GM12873 (cell line): ENCODE results near the gene ADK.

Experiments
- TF ChIP-seq, protein P1 (sequence below): IDR thresholded peaks from 2 replicates; pipeline ENCODE4 v1.5.1; 2012; ENCODE audit warnings: low read depth, mild to moderate bottlenecking, moderate library complexity, low read length, control low read depth; ENCODE audit not compliant: insufficient read depth; ENCODE audit errors: missing control alignments

The ADK gene

DNA sequence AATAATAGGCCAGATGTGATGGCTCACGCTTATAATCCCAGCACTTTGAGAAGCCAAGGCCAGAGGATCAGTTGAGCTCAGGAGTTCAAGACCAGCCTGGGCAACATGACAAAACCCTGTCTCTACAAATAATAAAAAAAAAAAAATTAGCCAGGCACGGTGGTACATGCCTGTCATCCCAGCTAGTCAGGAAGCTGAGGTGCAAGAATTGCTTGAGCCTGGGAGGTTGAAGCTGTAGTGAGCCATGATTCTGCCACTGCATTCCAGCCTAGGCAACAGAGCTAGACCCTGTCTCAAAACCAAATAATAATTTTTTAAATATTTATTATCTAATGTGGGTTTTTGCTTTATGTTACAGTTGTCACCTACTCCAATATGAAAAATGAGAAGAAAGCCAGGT is 178.9 kb downstream of the ADK start:
- TF ChIP-seq, protein P1, sequence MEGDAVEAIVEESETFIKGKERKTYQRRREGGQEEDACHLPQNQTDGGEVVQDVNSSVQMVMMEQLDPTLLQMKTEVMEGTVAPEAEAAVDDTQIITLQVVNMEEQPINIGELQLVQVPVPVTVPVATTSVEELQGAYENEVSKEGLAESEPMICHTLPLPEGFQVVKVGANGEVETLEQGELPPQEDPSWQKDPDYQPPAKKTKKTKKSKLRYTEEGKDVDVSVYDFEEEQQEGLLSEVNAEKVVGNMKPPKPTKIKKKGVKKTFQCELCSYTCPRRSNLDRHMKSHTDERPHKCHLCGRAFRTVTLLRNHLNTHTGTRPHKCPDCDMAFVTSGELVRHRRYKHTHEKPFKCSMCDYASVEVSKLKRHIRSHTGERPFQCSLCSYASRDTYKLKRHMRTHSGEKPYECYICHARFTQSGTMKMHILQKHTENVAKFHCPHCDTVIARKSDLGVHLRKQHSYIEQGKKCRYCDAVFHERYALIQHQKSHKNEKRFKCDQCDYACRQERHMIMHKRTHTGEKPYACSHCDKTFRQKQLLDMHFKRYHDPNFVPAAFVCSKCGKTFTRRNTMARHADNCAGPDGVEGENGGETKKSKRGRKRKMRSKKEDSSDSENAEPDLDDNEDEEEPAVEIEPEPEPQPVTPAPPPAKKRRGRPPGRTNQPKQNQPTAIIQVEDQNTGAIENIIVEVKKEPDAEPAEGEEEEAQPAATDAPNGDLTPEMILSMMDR, result no peak

DNA sequence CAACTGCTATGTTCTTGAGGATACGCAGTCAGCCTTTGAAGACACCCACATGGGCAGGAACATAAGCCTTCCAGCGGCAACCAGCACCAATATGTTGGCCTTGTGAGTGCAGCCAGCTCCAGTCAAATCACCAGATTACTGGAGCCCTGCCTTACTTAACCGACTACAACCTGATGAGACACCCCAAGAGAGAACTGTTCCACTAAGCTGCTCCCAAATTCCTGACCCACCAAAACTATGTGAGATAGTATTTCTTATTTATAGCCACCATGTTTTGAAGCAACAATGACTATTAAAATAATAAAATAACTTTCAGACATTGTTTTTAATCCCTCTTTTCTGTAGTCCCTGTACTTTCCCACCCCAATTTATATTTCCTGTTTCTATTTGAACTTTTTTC is 179.6 kb downstream of the ADK start:
- TF ChIP-seq, protein P1, result no peak

DNA sequence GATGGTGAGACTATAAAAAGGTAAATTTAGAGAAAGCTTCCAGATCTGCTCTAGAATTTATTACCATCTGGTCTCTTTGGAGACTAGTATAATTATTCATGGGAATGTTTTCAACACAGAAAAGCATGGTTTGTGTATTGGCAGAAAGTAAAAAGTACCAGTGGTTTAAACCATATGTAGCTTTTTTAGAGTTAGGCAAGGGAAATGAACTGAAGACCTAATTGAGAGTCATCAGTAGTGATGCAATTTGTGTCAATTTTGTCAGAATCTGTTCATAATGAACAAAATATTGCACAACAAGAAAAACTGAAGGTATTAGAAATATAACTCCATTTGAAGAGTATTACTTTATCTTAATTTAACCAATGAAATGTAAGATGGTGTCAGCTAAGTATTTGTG is 181.4 kb downstream of the ADK start:
- TF ChIP-seq, protein P1, result no peak

DNA sequence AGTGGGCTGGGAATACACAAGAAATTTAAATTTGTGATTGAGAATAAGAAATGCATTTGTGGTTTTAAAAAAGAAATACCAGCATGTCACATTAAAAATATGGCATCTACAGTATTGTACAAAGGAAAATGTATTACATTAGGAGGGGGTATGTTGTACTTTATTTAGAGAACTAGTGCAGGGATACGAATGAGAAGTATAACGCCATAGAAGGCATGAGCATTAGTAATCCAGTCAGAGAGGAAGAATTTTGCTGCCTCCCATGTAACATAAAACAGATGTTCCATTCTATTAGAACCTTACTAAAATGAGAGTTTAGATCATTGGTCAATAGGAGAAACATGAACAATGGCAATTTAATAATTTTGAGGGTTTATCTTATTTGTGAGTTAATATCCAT is 182.2 kb downstream of the ADK start:
- TF ChIP-seq, protein P1, result no peak

DNA sequence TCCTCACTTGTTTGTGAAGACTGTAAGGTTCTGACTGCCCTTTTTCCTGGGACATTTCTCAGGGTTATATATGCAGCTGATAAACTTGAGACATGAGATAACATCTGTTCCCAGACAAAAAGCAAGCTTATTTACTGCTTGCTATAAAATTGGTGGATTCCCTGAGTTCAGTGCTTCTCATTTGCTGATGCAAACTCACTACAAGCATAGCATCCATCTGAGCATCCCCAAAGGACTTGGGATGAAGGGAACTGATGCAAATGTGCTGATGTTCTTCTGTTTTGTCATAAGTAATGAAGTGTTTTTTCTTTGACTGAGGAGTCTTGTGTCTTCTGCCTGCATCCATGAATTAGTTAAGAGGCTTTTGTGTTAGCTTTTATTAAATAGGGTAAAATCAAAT is 183.2 kb downstream of the ADK start:
- TF ChIP-seq, protein P1, result no peak

DNA sequence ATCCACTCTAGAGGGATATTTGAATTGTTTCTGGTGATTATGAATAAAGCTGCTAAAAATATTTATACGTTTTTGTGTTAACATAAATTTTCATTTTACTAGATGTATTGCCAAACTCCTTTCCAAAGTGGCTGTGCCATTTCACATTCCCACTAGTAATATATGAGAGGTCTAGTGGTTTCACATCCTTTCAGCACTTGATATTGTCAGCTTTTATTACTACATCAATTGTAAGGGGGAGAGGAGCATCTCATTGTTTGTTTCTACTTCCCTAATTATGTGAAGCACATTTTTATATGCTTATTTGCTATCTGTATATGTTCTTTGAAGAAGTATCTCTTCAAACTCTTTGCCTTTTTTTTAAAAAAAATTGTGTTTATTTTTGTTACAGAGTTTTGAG is 184.5 kb downstream of the ADK start:
- TF ChIP-seq, protein P1, result no peak

DNA sequence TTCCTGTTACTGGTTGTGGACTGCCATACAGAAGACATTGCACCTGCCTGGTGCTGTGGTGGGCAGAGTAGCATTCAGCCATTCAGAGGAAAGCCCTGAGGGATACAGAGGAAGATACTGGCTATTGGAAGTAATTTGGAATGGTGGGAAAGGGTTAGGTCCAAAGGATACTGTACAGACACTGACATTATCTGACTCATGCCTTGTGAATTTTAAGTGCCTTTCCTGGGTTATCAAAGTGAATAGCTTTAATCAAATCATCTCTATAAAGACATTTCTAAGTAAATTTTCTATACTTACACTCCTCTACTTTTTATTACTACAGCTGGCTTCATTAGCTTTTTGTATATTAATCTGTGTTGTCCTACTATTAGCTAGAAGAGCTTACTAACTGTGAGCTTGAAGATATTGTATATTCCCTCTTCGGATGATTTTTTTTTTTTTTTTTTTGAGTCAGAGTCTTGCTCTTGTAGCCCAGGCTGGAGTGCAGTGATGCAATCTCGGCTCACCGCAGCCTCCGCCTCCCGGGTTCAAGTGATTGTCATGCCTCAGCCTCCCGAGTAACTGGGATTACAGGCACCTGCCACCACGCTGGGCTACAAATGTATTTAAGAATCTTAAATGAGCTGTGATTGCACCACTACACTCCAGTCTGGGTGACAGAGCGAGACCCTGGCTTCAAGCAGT is 186.5 kb downstream of the ADK start:
- TF ChIP-seq, protein P1, result no peak
